GM18909 (cell line): ENCODE results near the gene LRPAP1.
"Not testable (repeated sequence)": the region's sequence is repeated elsewhere in the genome, so short reads cannot be mapped to it uniquely, and the experiment has no call there.

Source experiments
- ATAC-seq: cut with Tn5 transposase; IDR thresholded peaks from one replicate; pipeline ENCODE4 v1.9.1; 2021; ENCODE audit warnings: mild to moderate bottlenecking; ENCODE audit not compliant: unreplicated experiment, poor library complexity

LRPAP1 gene

GRCh38 chr4:3465698-3466671 lies 66.2 kb downstream of the LRPAP1 start:
- no peak for ATAC-seq

- ATAC-seq: no peak
Measured at GRCh38 chr4:3464911-3465697, 67.1 kb downstream of the LRPAP1 start.

GRCh38 chr4:3464349-3464905 lies 67.8 kb downstream of the LRPAP1 start:
- ATAC-seq: no peak

- no peak for ATAC-seq
Measured at GRCh38 chr4:3463556-3464348, 68.5 kb downstream of the LRPAP1 start.

- no peak for ATAC-seq
Measured at GRCh38 chr4:3462790-3463415, 69.3 kb downstream of the LRPAP1 start, which contains the start of gene DOK7. TSS of gene DOK7 (plus strand) at chr4:3463306. CDS start at chr4:3463376, 70 bp downstream.

GRCh38 chr4:3462321-3462789 lies 69.9 kb downstream of the LRPAP1 start:
- ATAC-seq: no peak

- no peak for ATAC-seq
Measured at GRCh38 chr4:3461515-3462291, 70.5 kb downstream of the LRPAP1 start.

GRCh38 chr4:3460926-3461325 lies 71.3 kb downstream of the LRPAP1 start:
- no peak for ATAC-seq

GRCh38 chr4:3459156-3459555 lies 73.1 kb downstream of the LRPAP1 start:
- not testable (repeated sequence) for ATAC-seq

GRCh38 chr4:3458371-3458770 lies 73.9 kb downstream of the LRPAP1 start:
- no peak for ATAC-seq

GRCh38 chr4:3455596-3455995 lies 76.6 kb downstream of the LRPAP1 start:
- not testable (repeated sequence) for ATAC-seq
